Measurements from ENCODE around the gene IL11.

Gene IL11

GRCh38 chr19:55392820-55393761 is 22.8 kb upstream of the IL11 start:
- TF ChIP-seq MAX (IDR thresholded peaks at IDR 0.05), result no peak
- no peak for TF ChIP-seq TEAD4 (IDR thresholded peaks at IDR 0.05)
- no peak for TF ChIP-seq YY1 (IDR thresholded peaks at IDR 0.05; ENCODE audit: low read depth)
- TF ChIP-seq USF1 (IDR thresholded peaks at IDR 0.05), result no peak
- TF ChIP-seq TCF12 (IDR thresholded peaks at IDR 0.05; ENCODE audit: low read depth), result no peak
- no peak for TF ChIP-seq CEBPB (IDR thresholded peaks at IDR 0.05)
- TF ChIP-seq CREB1 (IDR thresholded peaks at IDR 0.05; ENCODE audit: low read depth), result no peak
- no peak for TF ChIP-seq ZBTB7A (IDR thresholded peaks at IDR 0.05; ENCODE audit: low read depth)
- no peak for TF ChIP-seq RAD21 (IDR thresholded peaks at IDR 0.05; ENCODE audit: low read depth)
- no peak for TF ChIP-seq EGR1 (IDR thresholded peaks at IDR 0.05)
- no peak for TF ChIP-seq FOXM1 (IDR thresholded peaks at IDR 0.05; ENCODE audit: borderline replicate concordance, low read depth)

GRCh38 chr19:55391702-55392615 is 21.7 kb upstream of the IL11 start:
- TF ChIP-seq YY1 (IDR thresholded peaks at IDR 0.05; ENCODE audit: low read depth) (no peak), CEBPB (IDR thresholded peaks at IDR 0.05) (0 out of 2 replicates have a peak, but pooled peaks have one; percentile 17)

- TF ChIP-seq REST (IDR thresholded peaks at IDR 0.05; ENCODE audit: low read depth) (no peak), ZBTB7A (IDR thresholded peaks at IDR 0.05; ENCODE audit: low read depth) (no peak), TEAD4 (IDR thresholded peaks at IDR 0.05) (no peak), NFIC (IDR thresholded peaks at IDR 0.05) (peak; percentile 51; the same call in 1 of the 2 replicates), EP300 (IDR thresholded peaks at IDR 0.05; ENCODE audit: borderline replicate concordance) (no peak)
These were observed 21.0 kb upstream of the IL11 start for GRCh38 chr19:55391191-55391670.

- no peak for TF ChIP-seq ZBTB7A (IDR thresholded peaks at IDR 0.05; ENCODE audit: low read depth)
- no peak for TF ChIP-seq NFIC (IDR thresholded peaks at IDR 0.05)
- TF ChIP-seq REST (IDR thresholded peaks at IDR 0.05; ENCODE audit: low read depth), result no peak
- no peak for TF ChIP-seq TAF1 (IDR thresholded peaks at IDR 0.05; ENCODE audit: low read depth)
- TF ChIP-seq EP300 (IDR thresholded peaks at IDR 0.05; ENCODE audit: borderline replicate concordance), result no peak
These were observed 20.2 kb upstream of the IL11 start for GRCh38 chr19:55390461-55390880.

- TF ChIP-seq EP300 (IDR thresholded peaks at IDR 0.05; ENCODE audit: borderline replicate concordance) (no peak), TAF1 (IDR thresholded peaks at IDR 0.05; ENCODE audit: low read depth) (no peak), EGR1 (IDR thresholded peaks at IDR 0.05) (no peak), REST (IDR thresholded peaks at IDR 0.05; ENCODE audit: low read depth) (no peak), NFIC (IDR thresholded peaks at IDR 0.05) (no peak), RAD21 (IDR thresholded peaks at IDR 0.05; ENCODE audit: low read depth) (no peak)
These were observed 19.4 kb upstream of the IL11 start for GRCh38 chr19:55389386-55390317.

Data from Ishikawa (cell line).